GM19468 (cell line): Measurements from ENCODE around the gene SLC9B1.
"Not testable (repeated sequence)": the region's sequence is repeated elsewhere in the genome, so short reads cannot be mapped to it uniquely, and the experiment has no call there.

Source experiments
- ATAC-seq: cut with Tn5 transposase; IDR thresholded peaks from one replicate; pipeline ENCODE4 v1.9.1; 2021; ENCODE audit warnings: mild to moderate bottlenecking, moderate library complexity, moderate number of reproducible peaks; ENCODE audit not compliant: unreplicated experiment; ENCODE audit errors: extremely low read depth

The SLC9B1 gene

DNA sequence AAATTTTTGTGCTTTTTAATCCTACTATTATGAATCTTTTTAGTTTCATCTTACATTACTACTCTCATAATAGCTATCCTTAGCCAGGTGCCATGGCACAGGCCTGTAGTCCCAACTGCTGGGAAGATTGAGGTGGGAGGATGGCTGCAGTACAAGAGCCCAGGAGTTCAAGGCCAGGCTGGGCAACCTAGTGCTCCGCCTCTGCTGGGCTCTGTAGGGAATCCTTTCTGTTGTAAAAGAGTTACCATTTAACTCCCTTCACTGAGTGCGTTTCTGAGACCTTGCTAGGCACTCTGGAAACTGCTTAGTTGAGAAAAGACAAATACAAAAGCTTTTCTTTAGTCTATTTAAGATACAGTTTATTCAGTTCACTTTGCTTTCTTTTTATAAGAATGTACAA lies 130.9 kb downstream of the SLC9B1 start:
- ATAC-seq = not testable (repeated sequence)

DNA sequence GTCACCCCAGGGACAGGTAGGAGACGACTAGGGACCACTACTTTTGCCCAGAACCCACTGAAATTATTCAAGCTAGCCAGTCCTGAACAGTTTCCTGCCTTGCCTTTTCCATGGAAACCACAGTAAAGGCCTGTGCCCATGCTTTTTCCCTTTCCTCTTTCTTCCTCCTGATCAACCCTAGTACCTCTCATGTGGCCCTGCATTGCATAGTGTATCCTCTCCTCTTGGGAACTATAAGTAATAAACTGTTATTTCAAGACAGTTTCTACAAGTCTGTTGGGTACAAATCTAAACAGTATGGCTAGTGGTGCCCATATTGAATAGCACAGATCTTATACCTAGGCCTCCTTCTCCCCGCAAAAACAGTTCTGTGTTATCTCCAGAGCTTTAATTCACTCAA lies 136.2 kb downstream of the SLC9B1 start:
- no peak for ATAC-seq

DNA sequence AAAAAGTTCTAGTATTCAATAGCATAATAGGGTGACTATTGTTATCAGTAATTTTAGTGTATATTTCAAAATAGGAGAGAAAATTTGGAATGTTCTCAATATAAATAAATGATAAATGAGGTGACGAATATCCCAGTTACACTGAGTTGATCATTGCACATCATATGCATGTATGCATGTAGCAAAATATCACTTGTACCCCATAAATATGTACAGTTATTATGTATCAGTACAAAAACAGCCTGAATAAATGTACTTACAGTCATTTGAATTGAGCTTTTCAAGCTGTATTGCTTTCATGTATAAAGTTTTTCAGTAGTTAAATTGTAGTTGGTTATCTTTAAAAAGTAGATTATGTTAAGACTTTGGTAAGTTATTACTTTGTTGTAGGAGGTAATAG lies 138.2 kb downstream of the SLC9B1 start:
- ATAC-seq = no peak

DNA sequence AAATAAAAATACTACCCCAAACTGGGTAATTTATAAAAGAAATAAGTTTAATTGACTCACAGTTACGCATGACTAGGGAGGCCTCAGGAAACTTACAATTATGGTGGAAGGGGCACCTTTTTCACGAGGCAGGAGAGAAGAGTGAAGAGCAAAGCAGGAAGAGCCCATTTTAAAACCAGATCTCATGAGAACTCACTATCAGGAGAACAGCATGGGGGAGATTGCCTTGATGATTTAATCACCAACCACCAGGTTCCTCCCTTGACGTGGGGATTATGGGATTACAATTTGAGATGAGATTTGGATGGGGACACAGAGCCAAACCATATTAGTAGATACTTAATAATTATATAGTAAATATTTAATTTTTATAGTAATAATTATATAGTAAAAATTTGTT lies 140.6 kb downstream of the SLC9B1 start:
- ATAC-seq = no peak

DNA sequence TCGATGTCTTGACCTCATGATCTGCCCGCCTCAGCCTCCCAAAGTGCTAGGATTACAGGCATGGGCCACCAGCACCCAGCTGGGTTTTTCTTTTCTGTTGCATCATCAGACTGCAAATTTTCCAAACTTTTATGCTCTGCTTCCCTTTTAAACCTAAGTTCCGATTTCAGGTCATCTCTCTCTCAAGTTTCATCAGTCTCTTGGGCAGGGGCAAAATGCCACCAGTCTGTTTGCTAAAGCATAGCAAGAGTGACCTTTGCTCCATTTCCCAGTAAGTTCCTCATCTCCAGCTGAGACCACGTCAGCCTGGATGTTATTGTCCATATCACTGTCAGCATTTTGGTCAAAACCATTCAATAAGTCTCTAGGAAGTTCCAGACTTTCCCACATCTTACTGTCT lies 141.2 kb downstream of the SLC9B1 start:
- not testable (repeated sequence) for ATAC-seq

DNA sequence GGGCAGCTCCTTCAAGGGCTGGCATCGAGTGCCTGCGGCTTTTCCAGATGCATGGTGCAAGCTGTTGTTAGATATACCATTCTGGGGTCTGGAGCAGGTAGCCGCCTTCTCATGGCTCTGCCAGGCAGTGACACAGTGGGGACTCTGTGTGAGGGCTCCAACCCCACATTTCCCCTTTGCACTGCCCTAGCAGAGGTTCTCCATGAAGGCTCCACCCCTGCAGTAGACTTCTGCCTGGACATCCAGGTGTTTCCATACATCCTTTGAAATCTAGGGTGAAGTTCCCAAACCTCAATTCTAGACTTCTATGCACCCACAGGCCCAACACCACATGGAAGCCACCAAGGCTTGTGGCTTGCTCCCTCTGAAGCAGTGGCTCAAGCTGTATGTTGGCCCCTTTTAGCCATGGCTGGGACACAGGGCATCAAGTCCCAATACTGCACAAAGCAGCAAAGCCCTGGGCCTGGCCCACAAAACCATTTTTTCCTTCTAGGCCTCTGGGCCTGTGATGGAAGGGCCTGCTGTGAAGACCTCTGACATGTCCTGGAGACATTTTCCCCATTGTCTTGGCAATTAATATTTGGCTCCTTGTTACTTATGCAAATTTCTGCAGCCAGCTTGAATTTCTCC lies 141.9 kb downstream of the SLC9B1 start:
- not testable (repeated sequence) for ATAC-seq

DNA sequence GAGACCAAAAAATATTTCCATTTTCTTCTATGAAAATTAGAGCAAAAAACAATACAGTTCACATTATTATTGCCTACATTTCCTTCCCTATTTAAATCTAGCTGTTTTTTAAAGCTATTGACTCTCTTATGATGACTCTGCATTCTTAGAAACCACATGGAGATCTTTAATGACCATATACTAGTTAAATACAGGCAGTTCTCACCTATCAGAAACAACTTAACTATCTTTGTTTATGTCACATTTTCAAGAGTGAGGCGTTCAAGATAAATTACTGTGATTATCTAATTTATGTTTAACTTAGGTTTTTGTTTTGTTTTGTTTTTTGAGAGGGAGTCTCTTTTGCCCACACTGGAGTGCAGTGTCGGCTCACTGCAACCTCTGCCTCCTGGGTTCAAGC lies 147.7 kb downstream of the SLC9B1 start:
- ATAC-seq = no peak

DNA sequence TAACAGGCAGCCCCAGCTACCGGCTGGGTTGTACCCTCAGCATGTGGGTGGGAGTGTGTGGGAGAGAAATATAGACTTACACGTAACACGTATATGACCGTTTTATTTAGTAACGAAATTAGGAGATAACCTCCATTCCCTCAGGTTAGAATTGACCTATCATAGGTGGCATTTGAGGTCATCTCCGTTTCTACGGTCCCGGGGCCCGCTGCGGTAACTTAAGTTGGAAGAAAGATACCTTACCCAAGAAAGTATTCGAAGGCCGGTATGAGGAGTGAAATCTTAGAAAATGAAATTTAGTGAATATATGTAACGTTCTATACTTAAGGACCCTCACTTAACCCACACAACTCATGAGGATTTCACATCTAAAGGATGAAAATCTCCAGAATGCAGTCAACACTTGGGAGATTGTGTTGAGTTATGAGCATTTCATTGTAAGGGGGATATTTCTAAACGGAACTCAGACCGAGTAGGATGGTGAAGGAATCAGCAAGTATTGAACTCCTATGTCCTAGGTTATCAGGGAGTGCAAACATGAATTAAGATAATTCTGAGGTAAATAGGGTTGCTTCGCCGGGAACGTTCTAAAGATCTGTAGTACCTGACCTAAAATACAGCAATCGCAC lies 149.8 kb downstream of the SLC9B1 start:
- no peak for ATAC-seq

DNA sequence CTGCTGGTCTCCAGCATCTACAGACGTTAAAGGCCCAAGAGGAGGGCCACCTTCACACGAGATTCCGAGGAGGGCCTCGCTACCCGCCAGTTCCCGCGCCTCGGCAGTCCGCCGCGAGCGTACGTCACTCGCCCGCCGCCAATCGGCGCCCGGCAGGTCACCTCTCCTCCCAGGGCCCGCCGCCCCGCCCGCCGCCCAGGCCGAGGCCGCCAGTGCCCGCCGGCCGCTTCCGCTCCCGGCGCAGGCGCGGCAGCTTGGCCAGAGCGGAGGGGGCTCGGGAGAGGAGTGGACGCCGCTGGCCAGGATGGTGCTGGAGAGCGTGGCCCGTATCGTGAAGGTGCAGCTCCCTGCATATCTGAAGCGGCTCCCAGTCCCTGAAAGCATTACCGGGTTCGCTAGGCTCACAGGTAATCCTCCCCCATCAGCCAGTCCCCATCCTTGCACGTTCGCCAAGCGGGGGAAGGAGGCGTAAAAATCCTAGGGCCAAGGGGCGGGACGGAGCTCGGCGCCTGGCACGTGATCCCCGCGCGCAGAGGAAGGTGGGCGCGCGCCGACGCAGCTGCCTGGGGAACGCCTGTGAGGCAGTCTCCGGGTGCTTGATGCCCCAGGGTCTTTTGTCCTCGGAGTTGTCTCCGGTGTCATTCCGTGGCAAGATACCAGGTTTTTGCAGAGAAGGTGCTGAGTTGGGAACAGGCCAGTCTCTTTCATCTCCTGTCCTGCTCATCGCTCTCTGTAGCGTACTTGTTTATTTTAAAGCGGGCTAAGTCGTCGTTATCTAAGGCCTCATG lies 150.5 kb downstream of the SLC9B1 start, which contains the start of gene CISD2:
Gene CISD2 (plus strand): TSS at position 212 of the 788 bp plus-strand sequence. CDS start 93 bp downstream, at position 305.
- peak; percentile 78 for ATAC-seq

DNA sequence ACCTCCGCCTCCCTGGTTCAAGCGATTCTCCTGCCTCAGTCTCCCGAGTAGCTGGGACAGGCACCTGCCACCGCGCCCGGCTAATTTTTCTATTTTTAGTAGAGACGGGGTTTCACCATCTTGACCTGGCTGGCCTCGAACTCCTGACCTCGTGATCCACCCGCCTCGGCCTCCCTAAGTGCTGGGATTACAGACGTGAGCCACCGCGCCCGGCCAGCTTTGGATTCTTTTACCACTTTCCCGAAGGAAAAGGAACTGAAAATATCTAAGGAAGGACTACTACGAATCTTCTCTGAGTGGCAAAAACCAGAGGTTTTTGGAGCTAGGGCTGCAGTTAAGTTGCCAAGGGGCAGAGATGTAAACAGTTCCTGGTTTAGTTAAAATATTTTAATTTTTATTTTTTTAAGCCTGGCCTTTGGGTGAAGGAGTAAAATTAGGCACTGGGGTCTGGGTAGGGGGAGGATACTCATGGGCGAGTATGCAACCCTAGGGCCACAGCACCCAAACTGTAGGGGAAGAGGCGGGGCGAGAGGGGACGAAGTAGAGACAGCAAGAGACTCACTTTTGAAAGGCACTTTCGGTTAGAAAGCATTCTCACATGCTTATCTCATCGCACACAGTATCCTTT lies 151.2 kb downstream of the SLC9B1 start:
- no peak for ATAC-seq

DNA sequence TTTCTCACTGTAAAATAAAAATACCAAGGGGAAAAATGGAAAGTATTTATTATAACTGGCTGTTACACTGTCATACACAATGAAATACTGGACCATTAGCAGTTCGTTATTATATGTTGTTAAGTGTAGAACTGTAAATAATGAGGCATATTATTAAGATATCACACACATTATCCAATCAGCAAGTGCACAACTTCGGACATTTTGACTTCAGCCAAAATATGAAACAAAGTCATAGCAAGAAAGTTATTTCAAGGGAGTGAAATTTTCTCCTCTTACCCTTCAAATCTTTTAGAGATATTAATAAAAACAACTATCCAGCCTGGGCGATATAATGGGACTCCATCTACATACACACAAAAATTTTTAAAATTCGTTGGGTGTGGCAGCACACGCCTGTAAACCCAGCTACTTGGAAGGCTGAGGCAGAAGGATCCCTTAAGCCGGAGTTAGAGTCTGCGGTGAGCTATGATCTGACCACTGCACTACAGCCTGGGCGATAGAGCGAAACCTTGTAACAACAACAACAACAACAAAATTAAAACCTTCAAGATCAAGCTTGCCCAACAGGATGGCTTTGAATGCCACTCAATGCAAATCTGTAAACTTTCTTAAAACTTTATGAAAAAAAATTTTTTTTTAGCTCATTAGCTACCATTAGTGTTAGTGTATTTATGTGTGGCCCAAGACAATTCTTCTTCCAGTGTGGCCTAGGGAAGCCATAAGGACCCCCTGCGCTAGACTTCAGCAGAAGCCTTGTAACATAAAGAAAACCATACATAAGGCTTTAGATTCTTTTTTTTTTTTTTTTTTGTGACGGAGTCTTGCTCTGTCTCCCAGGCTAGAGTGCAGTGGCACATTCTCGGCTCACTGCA lies 152.0 kb downstream of the SLC9B1 start:
- ATAC-seq = no peak

DNA sequence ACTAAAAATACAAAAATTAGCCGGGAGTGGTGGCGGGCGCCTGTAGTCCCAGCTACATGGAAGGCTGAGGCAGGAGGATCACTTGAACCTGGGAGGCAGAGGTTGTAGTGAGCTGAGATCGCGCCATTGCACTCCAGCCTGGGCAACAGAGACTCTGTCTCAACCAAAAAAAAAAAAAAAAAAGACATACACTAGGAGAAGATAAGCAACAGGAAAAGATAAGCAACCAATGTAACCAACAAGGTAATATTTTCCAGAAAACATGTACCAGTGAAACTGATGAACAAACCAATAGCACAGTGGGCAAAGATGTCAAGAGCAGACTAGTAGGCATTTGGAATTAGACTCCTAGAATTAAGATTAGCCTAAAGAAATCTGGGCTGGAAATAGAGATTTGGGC lies 154.2 kb downstream of the SLC9B1 start:
- ATAC-seq = not testable (repeated sequence)

DNA sequence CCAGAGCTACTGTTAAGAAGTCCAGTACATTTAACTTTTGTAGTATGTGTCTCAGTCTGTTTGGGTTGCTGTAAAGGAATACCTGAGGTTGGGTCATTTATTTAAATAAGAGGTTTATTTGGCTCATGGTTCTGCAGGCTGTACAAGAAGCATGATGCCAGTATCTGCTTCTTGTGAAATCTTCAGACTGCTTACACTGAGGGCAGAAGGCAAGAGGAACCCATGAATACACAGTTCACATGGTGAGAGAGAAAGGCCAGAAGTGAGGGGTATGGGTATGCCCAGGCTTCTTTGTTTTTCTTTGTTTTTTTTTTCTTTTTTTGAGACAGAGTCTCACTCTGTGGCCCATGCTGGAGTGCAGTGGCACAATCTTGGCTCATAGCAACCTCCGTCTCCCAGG lies 156.8 kb downstream of the SLC9B1 start:
- no peak for ATAC-seq

DNA sequence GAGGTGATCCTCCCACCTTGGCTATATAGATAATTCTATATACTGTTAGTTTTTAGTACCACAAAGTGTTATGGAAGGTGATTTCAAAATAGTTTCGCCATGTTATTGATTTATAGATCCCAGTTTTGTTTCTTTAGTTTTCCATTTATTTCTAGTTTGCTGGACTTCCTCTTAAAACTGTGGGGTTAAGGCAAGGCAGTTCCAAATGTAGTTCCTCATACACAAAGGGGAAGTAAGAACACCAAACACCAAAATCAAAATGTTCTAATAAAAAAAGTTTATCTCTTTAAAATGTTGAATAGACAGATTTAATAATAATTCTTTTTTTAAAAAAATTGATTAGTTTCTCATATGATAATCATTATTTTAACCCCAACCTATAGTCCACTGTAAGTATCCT lies 157.5 kb downstream of the SLC9B1 start:
- no peak for ATAC-seq

DNA sequence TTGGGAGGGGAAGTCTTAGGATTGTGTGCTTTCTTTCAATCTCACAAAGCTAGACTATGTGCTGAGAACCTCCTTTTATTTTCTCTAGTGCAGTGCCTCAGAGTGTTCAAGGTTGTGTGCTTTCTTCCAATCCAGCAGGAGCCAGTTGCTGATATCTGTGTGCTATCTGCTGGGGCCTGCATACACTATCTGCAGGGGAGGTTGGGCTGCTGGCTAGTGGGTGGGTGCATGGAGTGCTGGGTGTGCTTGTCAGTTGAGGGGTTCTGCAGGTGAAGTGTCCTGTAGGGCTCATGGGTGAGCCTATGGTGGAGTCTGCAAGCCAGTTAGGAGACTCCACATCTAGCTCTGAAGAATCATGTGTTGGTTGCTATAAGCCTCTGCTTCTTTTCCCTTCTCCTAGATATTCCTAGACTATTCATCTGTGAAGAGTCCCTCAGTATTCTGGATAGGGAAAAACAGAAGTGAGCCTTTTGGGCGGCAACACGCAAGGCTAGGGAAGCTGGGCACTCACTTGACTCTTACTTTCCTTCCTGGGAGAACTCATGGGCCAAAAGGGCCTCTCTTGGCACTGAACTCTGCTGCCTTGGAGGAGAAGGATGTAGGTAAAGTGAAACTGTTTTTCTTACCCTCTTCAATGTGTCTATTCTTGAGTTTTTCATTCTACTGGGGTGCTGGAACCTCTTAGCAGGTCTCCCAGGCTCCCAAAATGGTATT lies 158.7 kb downstream of the SLC9B1 start:
- no peak for ATAC-seq

DNA sequence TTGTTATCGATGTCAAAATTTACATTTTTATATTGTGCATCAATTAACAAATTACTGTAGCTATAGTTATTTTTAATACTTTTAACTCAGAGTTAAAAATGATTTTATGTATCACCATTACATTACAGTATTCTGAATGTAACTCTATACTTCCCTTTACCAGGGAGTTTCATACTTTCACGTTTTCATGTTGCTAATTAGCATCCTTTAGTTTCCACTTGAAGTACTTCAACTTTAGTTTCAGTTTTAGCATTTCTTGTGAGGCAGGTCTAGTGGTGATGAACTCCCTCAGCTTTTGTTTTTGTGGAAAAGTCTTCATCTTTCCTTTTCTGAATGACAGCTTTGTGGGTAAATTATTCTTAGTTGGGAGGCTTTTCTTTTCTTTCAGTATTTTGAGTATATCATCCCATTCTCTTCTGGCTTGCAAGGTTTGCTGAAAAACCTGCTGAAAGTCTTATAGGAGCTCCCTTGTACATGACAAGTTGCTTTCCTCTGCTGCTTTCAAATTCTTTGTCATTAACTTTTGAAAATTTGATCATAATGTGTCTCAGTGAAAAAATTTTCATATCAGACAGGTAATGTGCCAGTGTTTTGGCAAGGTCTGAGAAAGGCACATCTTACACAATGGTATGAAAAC lies 160.6 kb downstream of the SLC9B1 start:
- ATAC-seq = no peak
